PC-9 (cell line): ENCODE results near the gene ULK3. TPM values are rescaled to one million over a fixed set of nuclear protein-coding genes. Genes with fewer than 3 reads are reported as not detected.
"Not testable (repeated sequence)": the region's sequence is repeated elsewhere in the genome, so short reads cannot be mapped to it uniquely, and the experiment has no call there.

Experiments
- BruUV-seq: library from RNA; stranded (reverse); fragments of 400-500 nt; replicated peaks from 2 replicates; lab custom pipeline; 2021; lab: Mats Ljungman, UMichigan
- CTCF ChIA-PET: fragments of 300-600 bp; sonication (Branson Sonifier 250); formaldehyde crosslinking; loops from one replicate; lab custom pipeline; 2022; ENCODE audit warnings: antibody characterized with exemption; lab: Charles Lee
- POLR2A ChIA-PET: fragments of 300-600 bp; sonication (Branson Sonifier 250); formaldehyde crosslinking; loops from one replicate; lab custom pipeline; 2022; ENCODE audit warnings: antibody characterized with exemption; ENCODE audit not compliant: unreplicated experiment; lab: Charles Lee
- DNase-seq, 2 experiments: peaks; one replicate each; pipeline versions ENCODE4 v3.0.0 to v3.0.0-alpha.2; 2015 to 2022; ENCODE audit warnings: mixed read lengths in 1 of 2
- H2AFZ ChIP-seq: fragments of 200-600 bp; sonication (generic); 2 replicates; pipeline ENCODE4 v1.8.1; 2017; ENCODE audit warnings: antibody characterized with exemption
- H3F3A ChIP-seq: fragments of 200-600 bp; sonication (generic); 2 replicates; pipeline ENCODE4 v1.8.1; 2017; ENCODE audit warnings: antibody characterized with exemption, mild to moderate bottlenecking, low read depth; ENCODE audit not compliant: insufficient read depth
- H3K27ac ChIP-seq: fragments of 200-600 bp; sonication (generic); 2 replicates; pipeline ENCODE4 v1.6.1; 2016; ENCODE audit warnings: mixed run types
- H3K27me3 ChIP-seq: fragments of 200-600 bp; sonication (generic); 2 replicates; pipeline ENCODE4 v1.6.1; 2016; ENCODE audit warnings: low read depth, mixed run types; ENCODE audit not compliant: insufficient read depth
- H3K36me3 ChIP-seq: fragments of 200-600 bp; sonication (generic); 2 replicates; pipeline ENCODE4 v1.6.1; 2016; ENCODE audit warnings: low read depth, mixed run types
- H3K4me1 ChIP-seq: fragments of 200-600 bp; sonication (generic); replicated peaks from 2 replicates; pipeline ENCODE4 v1.6.1; 2016; ENCODE audit warnings: mixed run types; ENCODE audit not compliant: insufficient read depth
- H3K4me2 ChIP-seq: fragments of 200-600 bp; sonication (generic); 2 replicates; pipeline ENCODE4 v1.6.1; 2017; ENCODE audit warnings: mixed run types
- H3K4me3 ChIP-seq: fragments of 200-600 bp; sonication (generic); 2 replicates; pipeline ENCODE4 v1.6.1; 2016; ENCODE audit warnings: mixed run types
- H3K79me2 ChIP-seq: fragments of 200-600 bp; sonication (generic); 2 replicates; pipeline ENCODE4 v1.6.1; 2017; ENCODE audit warnings: low read depth, mixed run types
- H3K9me2 ChIP-seq: fragments of 200-600 bp; sonication (generic); 2 replicates; pipeline ENCODE4 v1.8.1; 2017; ENCODE audit warnings: mild to moderate bottlenecking; ENCODE audit not compliant: insufficient read depth
- H3K9me3 ChIP-seq: fragments of 200-600 bp; sonication (generic); 2 replicates; pipeline ENCODE4 v1.8.1; 2016; ENCODE audit warnings: low read depth; ENCODE audit not compliant: insufficient read depth
- H4K20me1 ChIP-seq: fragments of 200-600 bp; sonication (generic); 2 replicates; pipeline ENCODE4 v1.8.1; 2017; ENCODE audit not compliant: insufficient read depth
- CTCF ChIP-seq: fragments of 200-600 bp; sonication (generic); conservative IDR thresholded peaks from 2 replicates; pipeline ENCODE4 v1.6.1; 2017; ENCODE audit warnings: mixed run types, antibody characterized with exemption, mild to moderate bottlenecking, moderate library complexity
- EZH2 ChIP-seq: fragments of 200-600 bp; sonication (generic); IDR thresholded peaks from 2 replicates; pipeline ENCODE4 v1.8.0; 2017; ENCODE audit warnings: antibody characterized with exemption, low read depth
- intact Hi-C: fragments of 100-400 bp; cut with micrococcal nuclease; formaldehyde crosslinking; loops from one replicate; pipeline ENCODE4 v1.10.0; 2022; ENCODE audit not compliant: unreplicated experiment
- total RNA-seq: library from RNA; stranded (reverse); gene quantifications from 2 replicates; pipeline ENCODE4 v1.2.3, GENCODE V29; 2021

Gene ULK3
- total RNA-seq, 1 experiment from 2014 or later = 30.2 TPM

- H3K4me3 ChIP-seq = peak overlapping the region; percentile 70; the same call in 1 of the 2 replicates
- H3K27me3 ChIP-seq = no peaks in the 10 kb centered on the region
- no peaks in the 10 kb centered on the region for H3K9me2 ChIP-seq
- H3F3A ChIP-seq = no peaks in the 10 kb centered on the region; the same call in 1 of the 2 replicates
- no peak overlapping the region for H3K27ac ChIP-seq
- no TSS peak for BruUV-seq
- peaks cover 14% of the 10 kb centered on the region for H3K79me2 ChIP-seq
- H3K9me3 ChIP-seq = no peaks in the 10 kb centered on the region
- TF ChIP-seq CTCF (peak; percentile 23; the same call in 1 of the 2 replicates), EZH2 (no peak)
- H3K4me2 ChIP-seq = peak overlapping the region; percentile 97
- no peak for DNase-seq
- peaks cover 39% of the 10 kb centered on the region for H3K4me1 ChIP-seq
- H3K36me3 ChIP-seq = no peaks in the 10 kb centered on the region
- intact Hi-C loops = no loop called here
- H4K20me1 ChIP-seq = no peaks in the 10 kb centered on the region
- peak overlapping the region; percentile 78 for H2AFZ ChIP-seq
- POLR2A ChIA-PET = no interaction called here
- CTCF ChIA-PET = interaction anchor here (1.3 kb wide), 1 partner anchor 14 kb away, joined by 5 read pairs; no protein-coding TSS in a partner anchor
Measured at GRCh38 chr15:74889390-74889882, 46.5 kb upstream of the ULK3 start.

- Histone ChIP-seq H3K27ac (no peak overlapping the region), H3K4me2 (no peak overlapping the region), H3F3A (peaks cover 2% of the 10 kb centered on the region; the same call in 1 of the 2 replicates), H3K4me1 (peaks cover 42% of the 10 kb centered on the region), H2AFZ (no peak overlapping the region), H3K79me2 (peaks cover 14% of the 10 kb centered on the region), H3K4me3 (no peak overlapping the region), H4K20me1 (no peaks in the 10 kb centered on the region), H3K36me3 (no peaks in the 10 kb centered on the region), H3K27me3 (no peaks in the 10 kb centered on the region), H3K9me3 (no peaks in the 10 kb centered on the region), H3K9me2 (no peaks in the 10 kb centered on the region)
- ChIA-PET POLR2A (no interaction called here), CTCF (no interaction called here)
- TF ChIP-seq CTCF (no peak), EZH2 (no peak)
- no TSS peak for BruUV-seq
- intact Hi-C loops = no loop called here
- no peak for DNase-seq
Measured at GRCh38 chr15:74888716-74889115, 45.8 kb upstream of the ULK3 start.

- peaks cover 39% of the 10 kb centered on the region for H3K4me1 ChIP-seq
- H3F3A ChIP-seq, H3K36me3 ChIP-seq, DNase-seq, H3K4me3 ChIP-seq, H3K4me2 ChIP-seq, H4K20me1 ChIP-seq, H3K27me3 ChIP-seq, H3K9me3 ChIP-seq, CTCF ChIA-PET, intact Hi-C loops, POLR2A ChIA-PET, H3K9me2 ChIP-seq, BruUV-seq, H2AFZ ChIP-seq, H3K27ac ChIP-seq: not testable (repeated sequence)
- H3K79me2 ChIP-seq = peaks cover 14% of the 10 kb centered on the region
Measured at GRCh38 chr15:74887537-74888193, 44.7 kb upstream of the ULK3 start.
